ENCODE measurements around the gene TEAD2.

The TEAD2 gene

DNA sequence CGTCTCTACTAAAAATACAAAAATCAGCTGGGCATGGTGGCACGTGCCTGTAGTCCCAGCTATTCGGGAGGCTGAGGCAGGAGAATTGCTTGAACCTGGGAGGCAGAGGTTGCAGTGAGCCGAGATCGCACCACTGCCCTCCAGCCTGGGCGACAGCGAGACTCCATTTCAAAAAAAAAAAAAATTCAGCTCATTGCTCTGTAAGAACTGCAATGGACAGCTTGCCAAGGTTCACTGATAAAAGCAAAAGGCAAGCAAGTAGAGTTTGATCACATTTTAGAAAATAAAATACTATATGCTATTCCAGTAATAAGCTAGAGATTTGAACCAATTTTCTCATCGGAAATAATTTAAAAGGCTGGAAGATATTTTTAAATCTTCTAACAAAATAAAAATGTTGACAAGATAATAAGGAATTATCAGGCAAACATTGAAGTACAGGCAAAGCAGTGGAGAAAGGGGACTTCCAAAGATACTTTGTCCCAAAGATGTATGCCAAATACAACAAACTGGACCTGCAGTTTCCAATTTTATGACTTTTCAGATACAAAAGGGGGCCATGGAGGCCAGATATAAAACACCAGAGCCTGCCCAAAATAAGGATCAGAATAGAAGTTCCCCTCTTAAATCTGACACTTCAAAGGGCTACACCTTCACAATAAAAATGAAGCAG is 66.9 kb downstream of the TEAD2 start:
- H3K4me1 ChIP-seq: no peaks in the 10 kb centered on the region
- H3K9me3 ChIP-seq: no peaks in the 10 kb centered on the region
- no peaks in the 10 kb centered on the region for H3K27me3 ChIP-seq
- H3K36me3 ChIP-seq: no peaks in the 10 kb centered on the region
- no peak overlapping the region for H3K4me2 ChIP-seq
- no peaks in the 10 kb centered on the region for H4K20me1 ChIP-seq
- TF ChIP-seq Cebpa-rat (IDR thresholded peaks at IDR 0.05): no peak
- no peak overlapping the region for H3K4me3 ChIP-seq
- H3K9ac ChIP-seq: no peak overlapping the region
- H3K27ac ChIP-seq: no peak overlapping the region

DNA sequence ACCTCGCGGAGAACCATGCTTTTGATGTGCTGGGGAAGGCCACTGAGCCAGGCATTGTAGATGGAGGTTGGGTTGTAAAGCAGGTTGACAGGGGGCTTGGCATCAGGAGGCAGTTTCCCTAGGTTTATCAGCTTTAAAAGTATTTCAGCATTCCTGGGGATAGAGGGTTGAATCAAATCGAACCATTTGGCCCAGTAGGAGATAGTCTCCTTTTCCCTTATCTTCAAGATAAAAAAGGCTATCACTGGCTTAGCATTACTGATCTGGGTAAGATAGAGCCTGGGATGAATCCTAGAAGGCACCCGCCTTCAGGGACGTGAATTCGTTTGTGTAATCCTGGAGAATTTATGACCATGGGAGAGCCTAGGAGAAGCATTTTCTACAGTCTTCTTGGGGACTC is 67.8 kb downstream of the TEAD2 start:
- Histone ChIP-seq H3K27ac (no peak overlapping the region), H3K4me1 (no peaks in the 10 kb centered on the region), H3K4me3 (no peak overlapping the region), H3K27me3 (no peaks in the 10 kb centered on the region), H3K9ac (no peak overlapping the region), H4K20me1 (no peaks in the 10 kb centered on the region), H3K36me3 (no peaks in the 10 kb centered on the region), H3K9me3 (no peaks in the 10 kb centered on the region), H3K4me2 (no peak overlapping the region)
- no peak for TF ChIP-seq Cebpa-rat (IDR thresholded peaks at IDR 0.05)
